HepG2 (cell line): ENCODE data around the gene U2AF2. TPM values are rescaled to one million over a fixed set of nuclear protein-coding genes. Genes with fewer than 3 reads are reported as not detected.

Source experiments
- ATAC-seq: fragments of 200-7000 bp; cut with Tn5 transposase; 3 replicates; pipeline ENCODE4 v1.9.1; 2020; ENCODE audit warnings: mild to moderate bottlenecking, moderate library complexity
- BruUV-seq: library from RNA; stranded (reverse); fragments of 400-500 nt; replicated peaks from 2 replicates; lab custom pipeline; 2021; lab: Mats Ljungman, UMichigan
- CTCF ChIA-PET: fragments of 300-600 bp; formaldehyde crosslinking; extraction: SDS; loops from one replicate; lab custom pipeline; 2021; ENCODE audit warnings: low total read pairs, inconsistent platforms, low intra/inter-chr PET ratio; lab: Yijun Ruan, JAX
- POLR2A ChIA-PET: fragments of 350-600 bp; sonication (Branson Sonifier 250); formaldehyde crosslinking; loops from one replicate; lab custom pipeline; 2020; ENCODE audit warnings: antibody characterized with exemption, inconsistent platforms; lab: Yijun Ruan, JAX
- DNase-seq: peaks from one replicate; pipeline ENCODE4 v3.0.0-alpha.2; 2015; ENCODE audit warnings: low spot score
- FAIRE-seq: peaks from 3 replicates; lab custom pipeline; 2011; peaks lifted over from hg19 to GRCh38; lab: Jason Lieb, UNC
- H2AFZ ChIP-seq: one replicate; pipeline ENCODE4 v1.6.1; 2011; ENCODE audit warnings: low read length, inconsistent platforms
- H3K27ac ChIP-seq: fragments of 300-600 bp; 3 replicates; pipeline ENCODE4 v1.8.0; 2011; ENCODE audit warnings: mixed run types, mild to moderate bottlenecking, mixed read lengths, low read length, inconsistent platforms; ENCODE audit not compliant: insufficient read depth; ENCODE audit errors: extremely low read length
- H3K27me3 ChIP-seq, 2 experiments: fragments of 200-600 bp in 1 of 2; 2 replicates in 1 of 2; 3 replicates in 1 of 2; pipeline versions ENCODE4 v1.6.0 to v1.8.0; 2011; ENCODE audit warnings: low read length in 2 of 2, mild to moderate bottlenecking in 2 of 2, moderate library complexity in 2 of 2, inconsistent platforms in 1 of 2; ENCODE audit not compliant: insufficient read depth in 2 of 2, control insufficient read depth in 1 of 2
- H3K36me3 ChIP-seq, 2 experiments: fragments of 200-600 bp in 1 of 2; replicated peaks in 1 of 2; 2 replicates in 1 of 2; 3 replicates in 1 of 2; pipeline versions ENCODE4 v1.5.1 to v1.8.0; 2011; ENCODE audit warnings: low read length in 2 of 2, inconsistent platforms in 1 of 2; ENCODE audit not compliant: insufficient read depth in 2 of 2, control insufficient read depth in 1 of 2
- H3K4me1 ChIP-seq: 2 replicates; pipeline ENCODE4 v1.5.1; 2012; ENCODE audit warnings: low read length, inconsistent platforms; ENCODE audit not compliant: insufficient read depth
- H3K4me2 ChIP-seq: 2 replicates; pipeline ENCODE4 v1.6.0; 2011; ENCODE audit warnings: low read depth, low read length, inconsistent platforms
- H3K4me3 ChIP-seq, 3 experiments: fragments of 200-600 bp in 1 of 3; sonication (generic), shearing (Covaris generic) in 1 of 3; replicated peaks in 1 of 3; 2 replicates each; pipeline ENCODE4 v1.5.1; 2011 to 2016; ENCODE audit warnings: low read length in 3 of 3, inconsistent platforms in 2 of 3, low read depth in 2 of 3, mild to moderate bottlenecking in 2 of 3, control low read depth in 1 of 3, mixed read lengths in 1 of 3; ENCODE audit not compliant: insufficient read depth in 1 of 3
- H3K79me2 ChIP-seq: one replicate; pipeline ENCODE4 v1.6.1; 2011; ENCODE audit warnings: low read length, inconsistent platforms; ENCODE audit not compliant: insufficient read depth
- H3K9ac ChIP-seq: 2 replicates; pipeline ENCODE4 v1.6.0; 2011; ENCODE audit warnings: mild to moderate bottlenecking, low read depth, low read length, inconsistent platforms; ENCODE audit not compliant: insufficient read depth
- H3K9me3 ChIP-seq: 2 replicates; pipeline ENCODE4 v1.5.1; 2012; ENCODE audit warnings: mild to moderate bottlenecking, low read length
- H4K20me1 ChIP-seq: 2 replicates; pipeline ENCODE4 v1.6.0; 2011; ENCODE audit warnings: inconsistent platforms, mild to moderate bottlenecking, low read length, moderate library complexity; ENCODE audit not compliant: insufficient read depth
- PBX2 ChIP-seq: IDR thresholded peaks from 2 replicates; pipeline ENCODE4 v1.6.1; 2016; ENCODE audit warnings: control low read depth
- PHB2 ChIP-seq: fragments of 450-650 bp; IDR thresholded peaks from 2 replicates; pipeline ENCODE4 v1.6.1; 2018; ENCODE audit not compliant: partially characterized antibody
- RARA ChIP-seq: IDR thresholded peaks from 2 replicates; pipeline ENCODE4 v1.6.1; 2016; ENCODE audit warnings: missing genetic modification reagents, missing compliant biosample characterization
- TEAD3 ChIP-seq: optimal IDR thresholded peaks from 2 replicates; pipeline ENCODE3; 2016; ENCODE audit warnings: borderline replicate concordance
- ZC3H13 ChIP-seq: sonication (generic); formaldehyde crosslinking; IDR thresholded peaks from 2 replicates; pipeline ENCODE4 v1.8.1; 2023; ENCODE audit warnings: mild to moderate bottlenecking, missing genetic modification reagents, moderate library complexity
- ZNF629 ChIP-seq: sonication (generic); formaldehyde crosslinking; conservative IDR thresholded peaks from 2 replicates; pipeline ENCODE4 v1.5.0; 2020; ENCODE audit warnings: missing genetic modification reagents
- WGBS: methylation state at CpG from one replicate; pipeline ENCODE4 v1.1.6; 2017; ENCODE audit warnings: low lambda C conversion rate; 5-methylcytosine and 5-hydroxymethylcytosine counted together
- in situ Hi-C: cut with HindIII; loops from 2 replicates; pipeline ENCODE4 v1.10.0; 2017; ENCODE audit warnings: low pct_unique_long_range_greater_than_20kb; ENCODE audit not compliant: extremely low pct_ligation_motif_present
- intact Hi-C: fragments of 100-400 bp; cut with micrococcal nuclease; formaldehyde crosslinking; loops from one replicate; pipeline ENCODE4 v1.10.0; 2022; ENCODE audit not compliant: unreplicated experiment
- polyA plus RNA-seq, 8 experiments: library from polyadenylated mRNA; depleted of rRNA in 3 of 8; stranded (reverse) in 7 of 8; unstranded in 1 of 8; fragments of >200 nt; fragmentation: Illumina TruSeq in 4 of 8; extraction: Trizol in 4 of 8; gene quantifications; 2 replicates each; pipeline versions ENCODE4 v1.2.1 to v1.2.3, GENCODE V29; 2011 to 2016; ENCODE audit warnings: low read depth in 4 of 8, missing spikeins in 1 of 8, mixed read lengths in 1 of 8; ENCODE audit not compliant: insufficient read depth in 1 of 8
- total RNA-seq, 5 experiments: library from RNA; depleted of rRNA; stranded (reverse); fragments of >200 nt; fragmentation: Illumina TruSeq; extraction: Trizol; gene quantifications; 2 replicates each; pipeline ENCODE4 v1.2.3, GENCODE V29; 2016; ENCODE audit warnings: low read depth in 1 of 5

Gene U2AF2
- total and polyA plus RNA-seq, 2 of the 13 experiments (the other 11 are each of a cell fraction or from before 2014, with no cell fraction given) = 84.3 to 124 TPM

- Histone ChIP-seq H3K79me2 (peaks cover 41% of the 10 kb centered on the region), H2AFZ (no peak overlapping the region), H3K4me2 (peak overlapping the region; percentile 84; the same call in 1 of the 2 replicates), H3K9me3 (no peaks in the 10 kb centered on the region), H4K20me1 (no peaks in the 10 kb centered on the region), H3K27ac (no peak overlapping the region), H3K4me3 (peak overlapping the region in 2 of 3 experiments; percentile 92; a peak in 2 of 6 replicates), H3K27me3 (no peaks in the 10 kb centered on the region; a peak in 1 of 5 replicates), H3K4me1 (peaks cover 52% of the 10 kb centered on the region), H3K36me3 (peaks cover 0 to 10% of the 10 kb centered on the region in 2 experiments; a peak in 2 of 5 replicates), H3K9ac (peak overlapping the region; percentile 44; the same call in 1 of the 2 replicates)
- ChIA-PET CTCF (interaction anchor here (1.1 kb wide), 1 partner anchor 8 kb away, joined by 3 read pairs; no protein-coding TSS in a partner anchor), POLR2A (interaction anchor here (2.4 kb wide), 1 partner anchor 9 kb away, joined by 10 read pairs; the partner anchor contains the start of gene U2AF2)
- peak; percentile 70; the same call in 1 of the 2 replicates for TF ChIP-seq ZC3H13 (CRISPR knock-in tag)
- no peak for TF ChIP-seq TEAD3 (CRISPR knock-in tag)
- no peak for TF ChIP-seq PBX2 (CRISPR knock-in tag)
- TF ChIP-seq PHB2 = no peak
- peak; percentile 84 for TF ChIP-seq ZNF629 (CRISPR knock-in tag)
- no peak for TF ChIP-seq RARA (CRISPR knock-in tag)
- intact Hi-C loops (no loop called here), in situ Hi-C loops (no loop called here)
- FAIRE-seq = no peak
- no peak for ATAC-seq
- DNase-seq = no peak
- BruUV-seq = no TSS peak
- 89% methylated on average over 5 of the region's 5 CpGs for WGBS
Measured at GRCh38 chr19:55645512-55645881, 9.3 kb upstream of the U2AF2 start.
